Transverse colon (tissue), 4 donors: Measurements from ENCODE around the gene PTPRA. TPM values are rescaled to one million over a fixed set of nuclear protein-coding genes. Genes with fewer than 3 reads are reported as not detected.
"Not testable (repeated sequence)": the region's sequence is repeated elsewhere in the genome, so short reads cannot be mapped to it uniquely, and the experiment has no call there.

Source experiments
- DNase-seq: peaks from one replicate; pipeline ENCODE4 v3.0.0-alpha.2; 2019
- H3K27ac ChIP-seq, 4 donors: fragments of 200-600 bp; sonication (generic); 2 replicates each; pipeline ENCODE4 v1.5.1; 2016 to 2018; ENCODE audit warnings: inconsistent platforms in 4 of 4
- H3K27me3 ChIP-seq: fragments of 200-600 bp; sonication (generic); 2 replicates; pipeline ENCODE4 v1.5.1; 2017; ENCODE audit warnings: inconsistent platforms
- H3K36me3 ChIP-seq, 4 donors: fragments of 200-600 bp; sonication (generic); 2 replicates each; pipeline ENCODE4 v1.5.1; 2017 to 2019; ENCODE audit warnings: inconsistent platforms in 4 of 4
- H3K4me1 ChIP-seq, 4 donors: fragments of 200-600 bp; sonication (generic); 2 replicates each; pipeline ENCODE4 v1.5.1; 2017 to 2020; ENCODE audit warnings: inconsistent platforms in 4 of 4
- H3K4me3 ChIP-seq, 4 donors: fragments of 200-600 bp; sonication (generic); 1 replicate in 1 of 4; 2 replicates in 3 of 4; pipeline versions ENCODE4 v1.5.1 to v1.6.1; 2017 to 2019; ENCODE audit warnings: inconsistent platforms in 4 of 4
- H3K9me3 ChIP-seq, 2 donors: fragments of 200-600 bp; sonication (generic); 2 replicates each; pipeline ENCODE4 v1.5.1; 2017 to 2019; ENCODE audit warnings: inconsistent platforms in 2 of 2
- EP300 ChIP-seq: sonication (generic); formaldehyde crosslinking; IDR thresholded peaks from one replicate; pipeline ENCODE4 v1.6.1; 2017; ENCODE audit warnings: antibody characterized with exemption, low read depth
- POLR2A ChIP-seq: fragments of 450-650 bp; IDR thresholded peaks from one replicate; pipeline ENCODE4 v1.6.1; 2016; ENCODE audit warnings: antibody characterized with exemption, mild to moderate bottlenecking, moderate library complexity
- POLR2AphosphoS5 ChIP-seq, 3 donors: sonication (generic); formaldehyde crosslinking; IDR thresholded peaks; one replicate each; pipeline ENCODE4 v1.6.1; 2016; ENCODE audit warnings: antibody characterized with exemption in 3 of 3
- WGBS, 2 donors: methylation state at CpG; one replicate each; pipeline ENCODE4 v1.1.5; 2018; ENCODE audit warnings: low coverage in 1 of 2; 5-methylcytosine and 5-hydroxymethylcytosine counted together
- in situ Hi-C, 4 donors: fragments of 200-750 bp; cut with MboI; loops; one replicate each; pipeline versions ENCODE4 v1.15.0 to v1.15.1; 2017; ENCODE audit warnings: low sequenced_read_pairs in 3 of 4, low pct_ligation_motif_present in 1 of 4, low pct_unique_long_range_greater_than_20kb in 1 of 4
- intact Hi-C: fragments of 100-400 bp; cut with DNase I; formaldehyde crosslinking; loops from one replicate; pipeline ENCODE4 v1.15.1; 2023; ENCODE audit warnings: low total_unique reads
- total RNA-seq, 4 donors: library from RNA; depleted of rRNA; stranded (reverse); fragments of >200 nt; gene quantifications; one replicate each; pipeline ENCODE4 v1.1.0, GENCODE V29; 2016
- TF ChIP-seq, protein P1 (sequence below), 5 experiments: fragments of 200-600 bp in 3 of 5; fragments of 450-650 bp in 2 of 5; sonication (generic) in 3 of 5; IDR thresholded peaks; 1 replicate in 2 of 5; 2 replicates in 3 of 5; pipeline ENCODE4 v1.5.1; 2016 to 2017; ENCODE audit warnings: antibody characterized with exemption in 5 of 5, inconsistent platforms in 3 of 5, mild to moderate bottlenecking in 2 of 5, moderate library complexity in 1 of 5

Gene PTPRA
- total RNA-seq, 4 donors from 2014 or later, result 32.2 to 55.8 (median 45.8) TPM

DNA sequence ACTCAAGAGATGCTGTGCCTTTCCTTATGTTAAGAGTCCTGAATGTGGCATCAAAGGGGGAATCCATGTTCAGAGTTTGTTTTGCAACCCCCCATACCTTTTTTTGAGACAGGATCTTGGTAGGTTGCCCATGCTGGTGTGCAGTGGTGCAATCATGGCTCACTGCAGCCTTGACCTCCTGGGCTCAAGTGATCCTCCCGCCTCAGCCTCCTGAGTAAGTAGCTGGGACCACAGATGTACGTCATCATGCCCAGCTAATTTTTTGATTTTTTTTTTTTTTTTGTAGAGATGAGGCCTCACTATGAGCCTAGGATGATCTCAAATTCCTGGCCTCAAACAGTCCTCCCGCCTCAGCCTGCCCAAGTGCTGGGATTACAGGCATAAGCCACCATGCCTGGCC lies 16.5 kb downstream of the PTPRA start:
- TF ChIP-seq, protein P1, sequence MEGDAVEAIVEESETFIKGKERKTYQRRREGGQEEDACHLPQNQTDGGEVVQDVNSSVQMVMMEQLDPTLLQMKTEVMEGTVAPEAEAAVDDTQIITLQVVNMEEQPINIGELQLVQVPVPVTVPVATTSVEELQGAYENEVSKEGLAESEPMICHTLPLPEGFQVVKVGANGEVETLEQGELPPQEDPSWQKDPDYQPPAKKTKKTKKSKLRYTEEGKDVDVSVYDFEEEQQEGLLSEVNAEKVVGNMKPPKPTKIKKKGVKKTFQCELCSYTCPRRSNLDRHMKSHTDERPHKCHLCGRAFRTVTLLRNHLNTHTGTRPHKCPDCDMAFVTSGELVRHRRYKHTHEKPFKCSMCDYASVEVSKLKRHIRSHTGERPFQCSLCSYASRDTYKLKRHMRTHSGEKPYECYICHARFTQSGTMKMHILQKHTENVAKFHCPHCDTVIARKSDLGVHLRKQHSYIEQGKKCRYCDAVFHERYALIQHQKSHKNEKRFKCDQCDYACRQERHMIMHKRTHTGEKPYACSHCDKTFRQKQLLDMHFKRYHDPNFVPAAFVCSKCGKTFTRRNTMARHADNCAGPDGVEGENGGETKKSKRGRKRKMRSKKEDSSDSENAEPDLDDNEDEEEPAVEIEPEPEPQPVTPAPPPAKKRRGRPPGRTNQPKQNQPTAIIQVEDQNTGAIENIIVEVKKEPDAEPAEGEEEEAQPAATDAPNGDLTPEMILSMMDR (IDR thresholded peaks at IDR 0.05), result no peak
- TF ChIP-seq POLR2AphosphoS5 (IDR thresholded peaks at IDR 0.05) (no peak), EP300 (no peak), POLR2A (no peak)
- H3K9me3 ChIP-seq, result no peaks in the 10 kb centered on the region
- H3K27me3 ChIP-seq, result no peaks in the 10 kb centered on the region
- no peaks in the 10 kb centered on the region for H3K36me3 ChIP-seq
- H3K4me1 ChIP-seq, result peaks cover 11 to 57% (median 27%) of the 10 kb centered on the region in 4 donors
- no peak overlapping the region for H3K4me3 ChIP-seq
- H3K27ac ChIP-seq, result no peak overlapping the region
- DNase-seq, result no peak
- in situ Hi-C loops (no loop called here), intact Hi-C loops (no loop called here)
- 93 to 97% methylated on average over 3 of the region's 3 CpGs for WGBS, 2 donors

GRCh38 chr20:2890742-2891141 lies 17.5 kb downstream of the PTPRA start:
- Histone ChIP-seq H3K4me3 (no peak overlapping the region), H3K4me1 (peaks cover 11 to 50% (median 23%) of the 10 kb centered on the region in 4 donors), H3K36me3 (no peaks in the 10 kb centered on the region), H3K9me3 (peaks cover 0 to 3% of the 10 kb centered on the region in 2 donors), H3K27me3 (no peaks in the 10 kb centered on the region), H3K27ac (no peak overlapping the region)
- TF ChIP-seq EP300, result no peak
- no peak for TF ChIP-seq POLR2A
- intact Hi-C loops (no loop called here), in situ Hi-C loops (no loop called here)
- 42 to 46% methylated on average over 2 of the region's 2 CpGs for WGBS, 2 donors
- DNase-seq, result no peak

GRCh38 chr20:2891343-2891742 lies 18.1 kb downstream of the PTPRA start:
- intact Hi-C loops, result no loop called here

GRCh38 chr20:2892376-2892775 lies 19.1 kb downstream of the PTPRA start:
- no peaks in the 10 kb centered on the region for H3K36me3 ChIP-seq
- in situ Hi-C loops, result no loop called here

More at GRCh38 chr20:2891343-2891742, 18.1 kb downstream of the PTPRA start:
- Histone ChIP-seq H3K27me3 (no peaks in the 10 kb centered on the region), H3K36me3 (no peaks in the 10 kb centered on the region), H3K27ac (peak overlapping the region in 2 of 4 donors; percentile 47 to 57), H3K9me3 (peaks cover 0 to 3% of the 10 kb centered on the region in 2 donors), H3K4me3 (no peak overlapping the region), H3K4me1 (peaks cover 11 to 45% (median 23%) of the 10 kb centered on the region in 4 donors)
- in situ Hi-C loops, result no loop called here
- TF ChIP-seq POLR2A, result no peak
- no peak for TF ChIP-seq EP300
- TF ChIP-seq, protein P1 (IDR thresholded peaks at IDR 0.05), result no peak
- no peak for TF ChIP-seq POLR2AphosphoS5 (IDR thresholded peaks at IDR 0.05)
- 84 to 100% methylated on average over 1 to 2 of the region's 2 CpGs for WGBS, 2 donors
- no peak for DNase-seq

DNA sequence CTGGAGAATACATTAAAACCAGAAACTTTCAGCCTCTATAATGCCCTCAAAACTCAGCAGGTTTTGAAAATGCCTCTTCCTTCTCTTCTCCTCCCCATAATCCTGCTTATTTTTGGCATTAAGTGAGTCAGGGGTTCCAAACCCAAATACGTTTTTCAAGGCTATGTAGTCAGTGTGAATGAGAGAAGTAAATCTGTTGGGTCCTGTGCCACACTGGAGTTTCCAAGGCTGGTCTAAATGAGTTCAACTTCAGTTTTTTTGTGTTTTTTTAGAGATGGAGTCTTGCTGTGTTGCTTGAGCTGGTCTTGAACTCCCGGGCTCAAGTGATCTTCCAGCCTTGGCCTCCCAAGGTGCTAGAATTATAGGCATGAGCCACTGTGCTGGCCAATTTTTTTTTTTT lies 20.9 kb downstream of the PTPRA start:
- intact Hi-C loops, result no loop called here
- WGBS, 2 donors, result 91 to 100% methylated on average over 1 to 2 of the region's 2 CpGs
- H3K36me3 ChIP-seq, result no peaks in the 10 kb centered on the region

More at GRCh38 chr20:2892376-2892775, 19.1 kb downstream of the PTPRA start:
- intact Hi-C loops, result no loop called here
- Histone ChIP-seq H3K9me3 (peaks cover 0 to 3% of the 10 kb centered on the region in 2 donors), H3K27me3 (no peaks in the 10 kb centered on the region), H3K27ac (peak overlapping the region in 3 of 4 donors; percentile 8 to 57 (median 47)), H3K4me1 (peaks cover 11 to 45% (median 23%) of the 10 kb centered on the region in 4 donors), H3K4me3 (no peak overlapping the region)
- 51 to 64% methylated on average over 3 of the region's 3 CpGs for WGBS, 2 donors
- peak; percentile 25 for DNase-seq
- no peak for TF ChIP-seq POLR2A
- peak in 1 of 3 donors; percentile 20 for TF ChIP-seq POLR2AphosphoS5 (IDR thresholded peaks at IDR 0.05)
- no peak for TF ChIP-seq EP300

GRCh38 chr20:2895154-2895553 lies 21.9 kb downstream of the PTPRA start:
- H3K36me3 ChIP-seq, H3K27ac ChIP-seq, DNase-seq, in situ Hi-C loops, H3K4me3 ChIP-seq, H3K27me3 ChIP-seq, H3K9me3 ChIP-seq, intact Hi-C loops: not testable (repeated sequence)
- H3K4me1 ChIP-seq, result peaks cover 10 to 41% (median 23%) of the 10 kb centered on the region in 4 donors
- WGBS, 2 donors, result 96 to 100% methylated on average over 1 to 3 of the region's 3 CpGs

More for the DNA sequence above, 20.9 kb downstream of the PTPRA start:
- no peaks in the 10 kb centered on the region for H3K27me3 ChIP-seq
- H3K4me3 ChIP-seq, result no peak overlapping the region
- DNase-seq, result no peak
- peaks cover 0 to 3% of the 10 kb centered on the region in 2 donors for H3K9me3 ChIP-seq
- in situ Hi-C loops, result no loop called here
- no peak for TF ChIP-seq EP300
- TF ChIP-seq, protein P1 (IDR thresholded peaks at IDR 0.05), result no peak
- TF ChIP-seq POLR2A, result no peak
- no peak for TF ChIP-seq POLR2AphosphoS5 (IDR thresholded peaks at IDR 0.05)
- no peak overlapping the region for H3K27ac ChIP-seq
- peaks cover 11 to 45% (median 23%) of the 10 kb centered on the region in 4 donors for H3K4me1 ChIP-seq
